B cell (primary cell): Measurements from ENCODE around the gene PDZD4. TPM values are rescaled to one million over a fixed set of nuclear protein-coding genes. Genes with fewer than 3 reads are reported as not detected.

ENCODE experiments used
- ATAC-seq: fragments of 200-7000 bp; cut with Tn5 transposase; one replicate; pipeline ENCODE4 v1.10.0; 2021; ENCODE audit warnings: low read depth, mild to moderate bottlenecking, moderate number of reproducible peaks, moderate library complexity
- CTCF ChIA-PET: fragments of 350-600 bp; sonication (Branson Sonifier 250); formaldehyde crosslinking; loops from one replicate; lab custom pipeline; 2021; ENCODE audit warnings: antibody characterized with exemption, inconsistent platforms; lab: Charles Lee
- POLR2A ChIA-PET: fragments of 350-600 bp; sonication (Branson Sonifier 250); formaldehyde crosslinking; loops from one replicate; lab custom pipeline; 2021; ENCODE audit warnings: antibody characterized with exemption; lab: Charles Lee
- DNase-seq: peaks from one replicate; pipeline ENCODE4 v3.0.0; 2013
- H2AFZ ChIP-seq: 2 replicates; pipeline ENCODE4 v1.6.1; 2012; ENCODE audit warnings: mild to moderate bottlenecking, low read depth, low read length; ENCODE audit not compliant: insufficient read depth, poor library complexity, severe bottlenecking
- H3K27ac ChIP-seq, 2 donors: 1 replicate in 1 of 2; 2 replicates in 1 of 2; pipeline ENCODE4 v1.5.1; 2012 to 2013; ENCODE audit warnings: low read length in 2 of 2, mild to moderate bottlenecking in 2 of 2, moderate library complexity in 1 of 2
- H3K27me3 ChIP-seq, 4 experiments: fragments of 200-600 bp in 1 of 4; sonication (generic) in 1 of 4; replicated peaks in 1 of 4; 1 replicate in 2 of 4; 2 replicates in 2 of 4; pipeline versions ENCODE4 v1.6.1 to v1.7.0; 2013 to 2016; ENCODE audit warnings: low read length in 3 of 4, mild to moderate bottlenecking in 2 of 4, mixed read lengths in 1 of 4, moderate library complexity in 1 of 4; ENCODE audit not compliant: insufficient read depth in 4 of 4, control insufficient read depth in 3 of 4; ENCODE audit errors: control extremely low read depth in 1 of 4
- H3K36me3 ChIP-seq, 2 experiments: replicated peaks in 1 of 2; 1 replicate in 1 of 2; 2 replicates in 1 of 2; pipeline versions ENCODE4 v1.6.1 to v1.7.1; 2013; ENCODE audit warnings: low read length in 1 of 2; ENCODE audit not compliant: insufficient read depth in 2 of 2, control insufficient read depth in 1 of 2; ENCODE audit errors: control extremely low read depth in 1 of 2, extremely low read depth in 1 of 2
- H3K4me1 ChIP-seq, 2 donors: fragments of 200-600 bp in 1 of 2; sonication (generic) in 1 of 2; 1 replicate in 1 of 2; 2 replicates in 1 of 2; pipeline versions ENCODE4 v1.5.1 to v1.6.1; 2013 to 2017; ENCODE audit warnings: low read length in 2 of 2; ENCODE audit not compliant: control insufficient read depth in 2 of 2, insufficient read depth in 2 of 2
- H3K4me2 ChIP-seq: replicated peaks from 2 replicates; pipeline ENCODE3; 2012; ENCODE audit warnings: mild to moderate bottlenecking, low read depth, low read length; ENCODE audit not compliant: poor library complexity, severe bottlenecking
- H3K4me3 ChIP-seq, 5 experiments: fragments of 200-600 bp in 1 of 5; sonication (generic) in 1 of 5; 1 replicate in 3 of 5; 2 replicates in 2 of 5; pipeline versions ENCODE4 v1.5.1 to v1.7.0; 2011 to 2016; ENCODE audit warnings: low read length in 4 of 5, mild to moderate bottlenecking in 4 of 5, low read depth in 2 of 5, control low read depth in 1 of 5, moderate library complexity in 1 of 5; ENCODE audit not compliant: insufficient read depth in 1 of 5; ENCODE audit errors: control extremely low read depth in 1 of 5, extremely low read depth in 1 of 5
- H3K79me2 ChIP-seq: fragments of 200-600 bp; sonication (generic); one replicate; pipeline ENCODE4 v1.6.0; 2016; ENCODE audit warnings: low read length; ENCODE audit not compliant: control insufficient read depth, insufficient read depth
- H3K9ac ChIP-seq: fragments of 200-600 bp; sonication (generic); 2 replicates; pipeline ENCODE4 v1.6.1; 2017; ENCODE audit warnings: mild to moderate bottlenecking, low read length, moderate library complexity
- H3K9me3 ChIP-seq, 3 donors: one replicate each; pipeline versions ENCODE4 v1.6.1 to v1.7.1; 2013; ENCODE audit warnings: low read length in 2 of 3; ENCODE audit not compliant: control insufficient read depth in 2 of 3, insufficient read depth in 1 of 3; ENCODE audit errors: control extremely low read depth in 1 of 3
- H4K20me1 ChIP-seq: 2 replicates; pipeline ENCODE4 v1.6.0; 2012; ENCODE audit warnings: mild to moderate bottlenecking, low read length; ENCODE audit not compliant: insufficient read depth, control insufficient read depth, poor library complexity, severe bottlenecking
- H3K27ac Mint-ChIP-seq: one replicate; pipeline ENCODE4 v1.8.0; 2021; ENCODE audit warnings: mixed read lengths
- H3K27me3 Mint-ChIP-seq: one replicate; pipeline ENCODE4 v1.8.0; 2021; ENCODE audit warnings: mixed read lengths
- H3K4me1 Mint-ChIP-seq: one replicate; pipeline ENCODE4 v1.8.0; 2021; ENCODE audit warnings: mixed read lengths
- H3K4me3 Mint-ChIP-seq: one replicate; pipeline ENCODE4 v1.8.0; 2021; ENCODE audit warnings: mixed read lengths
- H3K9me3 Mint-ChIP-seq: one replicate; pipeline ENCODE4 v1.8.0; 2022; ENCODE audit warnings: mixed read lengths; ENCODE audit not compliant: insufficient read depth
- EZH2 ChIP-seq: IDR thresholded peaks from 2 replicates; pipeline ENCODE4 v1.6.1; 2012; ENCODE audit warnings: borderline replicate concordance, low read depth, mild to moderate bottlenecking, moderate library complexity, low read length; ENCODE audit not compliant: insufficient read depth, poor library complexity, severe bottlenecking
- WGBS: methylation state at CpG from one replicate; pipeline ENCODE4 v1.1.5; 2013; ENCODE audit warnings: missing lambda C conversion rate; ENCODE audit not compliant: insufficient coverage; 5-methylcytosine and 5-hydroxymethylcytosine counted together
- intact Hi-C: fragments of 100-400 bp; cut with micrococcal nuclease; formaldehyde crosslinking; loops from one replicate; pipeline ENCODE4 v1.10.0; 2022
- polyA plus RNA-seq: library from polyadenylated mRNA; depleted of rRNA; stranded (reverse); fragments of >200 nt; gene quantifications from 2 replicates; pipeline ENCODE4 v1.2.3, GENCODE V29; 2012
- total RNA-seq, 2 donors: library from RNA; stranded (reverse); fragments of 120-200 nt in 1 of 2; gene quantifications; 1 replicate in 1 of 2; 2 replicates in 1 of 2; pipeline versions ENCODE4 v1.2.3 to v1.2.4, GENCODE V29; 2013 to 2022
- TF ChIP-seq, protein P1 (sequence below): fragments of 200-600 bp; IDR thresholded peaks from one replicate; pipeline ENCODE4 v1.8.0; 2022; ENCODE audit warnings: antibody characterized with exemption, mild to moderate bottlenecking

Gene PDZD4
- total and polyA plus RNA-seq, 2 donors (not counting 1 experiment from before 2014, with no cell fraction given), result 0.36 TPM; not detected in 1

DNA sequence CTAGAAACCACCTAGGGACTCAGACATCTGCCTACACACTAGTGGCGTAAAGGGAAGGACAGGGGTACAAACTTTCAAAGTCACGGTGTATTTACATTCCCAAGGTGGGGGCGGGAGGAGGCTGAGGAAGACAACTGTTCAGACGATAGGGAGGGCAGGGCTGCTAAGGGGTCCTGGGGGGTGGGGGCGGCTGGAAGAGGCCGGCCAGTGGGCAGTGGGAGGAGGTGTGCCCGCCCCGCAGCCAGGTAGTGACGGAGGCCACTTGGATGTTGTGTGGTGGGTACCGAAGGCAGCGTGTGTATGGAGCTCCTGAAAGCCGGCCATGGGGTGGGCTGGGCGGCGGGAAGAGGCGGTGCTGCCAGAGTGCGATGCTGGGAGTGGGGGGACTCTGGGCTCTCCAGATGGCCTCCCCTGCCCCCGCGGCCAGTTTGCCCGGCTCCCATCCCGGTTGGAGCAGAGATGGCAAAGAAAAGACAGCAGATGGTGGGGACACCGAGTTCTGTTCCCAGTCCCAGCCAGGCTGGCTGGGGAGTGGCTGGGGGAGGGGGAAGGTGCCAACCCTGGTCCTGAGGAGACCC, 31.5 kb upstream of the PDZD4 start:
- no peak overlapping the region for H3K27ac Mint-ChIP-seq
- no peaks in the 10 kb centered on the region for H3K36me3 ChIP-seq
- 83% methylated on average over 10 of the region's 21 CpGs for WGBS
- TF ChIP-seq, protein P1, sequence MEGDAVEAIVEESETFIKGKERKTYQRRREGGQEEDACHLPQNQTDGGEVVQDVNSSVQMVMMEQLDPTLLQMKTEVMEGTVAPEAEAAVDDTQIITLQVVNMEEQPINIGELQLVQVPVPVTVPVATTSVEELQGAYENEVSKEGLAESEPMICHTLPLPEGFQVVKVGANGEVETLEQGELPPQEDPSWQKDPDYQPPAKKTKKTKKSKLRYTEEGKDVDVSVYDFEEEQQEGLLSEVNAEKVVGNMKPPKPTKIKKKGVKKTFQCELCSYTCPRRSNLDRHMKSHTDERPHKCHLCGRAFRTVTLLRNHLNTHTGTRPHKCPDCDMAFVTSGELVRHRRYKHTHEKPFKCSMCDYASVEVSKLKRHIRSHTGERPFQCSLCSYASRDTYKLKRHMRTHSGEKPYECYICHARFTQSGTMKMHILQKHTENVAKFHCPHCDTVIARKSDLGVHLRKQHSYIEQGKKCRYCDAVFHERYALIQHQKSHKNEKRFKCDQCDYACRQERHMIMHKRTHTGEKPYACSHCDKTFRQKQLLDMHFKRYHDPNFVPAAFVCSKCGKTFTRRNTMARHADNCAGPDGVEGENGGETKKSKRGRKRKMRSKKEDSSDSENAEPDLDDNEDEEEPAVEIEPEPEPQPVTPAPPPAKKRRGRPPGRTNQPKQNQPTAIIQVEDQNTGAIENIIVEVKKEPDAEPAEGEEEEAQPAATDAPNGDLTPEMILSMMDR, result no peak
- TF ChIP-seq EZH2, result no peak
- H3K4me1 ChIP-seq, result no peaks in the 10 kb centered on the region
- H3K27ac ChIP-seq, result no peak overlapping the region
- H4K20me1 ChIP-seq, result no peaks in the 10 kb centered on the region
- H3K4me1 Mint-ChIP-seq, result no peaks in the 10 kb centered on the region
- no peaks in the 10 kb centered on the region for H3K79me2 ChIP-seq
- H3K4me3 ChIP-seq, result no peak overlapping the region
- H3K27me3 Mint-ChIP-seq, result no peaks in the 10 kb centered on the region
- CTCF ChIA-PET, result no interaction called here
- no peak overlapping the region for H3K4me2 ChIP-seq
- no peaks in the 10 kb centered on the region for H3K27me3 ChIP-seq
- POLR2A ChIA-PET, result no interaction called here
- intact Hi-C loops, result no loop called here
- H3K9me3 Mint-ChIP-seq, result no peaks in the 10 kb centered on the region
- no peak for DNase-seq
- H2AFZ ChIP-seq, result no peak overlapping the region
- H3K9ac ChIP-seq, result no peak overlapping the region
- H3K9me3 ChIP-seq, result no peaks in the 10 kb centered on the region
- no peak overlapping the region for H3K4me3 Mint-ChIP-seq
- ATAC-seq, result no peak

DNA sequence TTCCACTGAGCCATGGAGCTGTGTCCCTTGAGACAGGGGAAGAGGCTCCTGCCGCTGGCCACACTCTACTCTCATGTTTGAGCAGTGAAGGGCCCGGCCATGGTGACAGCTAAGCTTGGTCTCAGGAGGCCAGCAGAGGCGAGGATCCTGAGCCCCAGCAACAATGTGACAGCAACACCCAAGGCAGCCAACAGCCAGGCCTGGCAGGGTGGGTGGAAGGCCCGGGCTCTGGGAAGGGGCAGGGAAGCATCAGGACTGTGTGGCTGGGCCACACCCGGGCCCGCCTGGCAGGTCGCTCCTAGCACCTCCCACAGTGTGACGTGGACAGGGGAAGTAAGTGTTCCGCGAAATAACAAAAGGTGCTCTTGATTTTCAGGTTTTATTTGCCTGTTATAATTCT, 30.8 kb upstream of the PDZD4 start:
- H3K36me3 ChIP-seq, result no peaks in the 10 kb centered on the region
- no peaks in the 10 kb centered on the region for H4K20me1 ChIP-seq
- no peaks in the 10 kb centered on the region for H3K79me2 ChIP-seq
- 92% methylated on average over 2 of the region's 10 CpGs for WGBS
- H3K4me3 Mint-ChIP-seq, result no peak overlapping the region
- H3K9me3 ChIP-seq, result no peaks in the 10 kb centered on the region
- no peak for TF ChIP-seq EZH2
- TF ChIP-seq, protein P1, result no peak
- ChIA-PET CTCF (no interaction called here), POLR2A (no interaction called here)
- DNase-seq (no peak), ATAC-seq (peak; percentile 28)
- H3K4me1 Mint-ChIP-seq, result no peaks in the 10 kb centered on the region
- H3K4me3 ChIP-seq, result no peak overlapping the region
- no peak overlapping the region for H3K9ac ChIP-seq
- H2AFZ ChIP-seq, result no peak overlapping the region
- H3K27ac ChIP-seq, result no peak overlapping the region
- H3K27me3 ChIP-seq, result no peaks in the 10 kb centered on the region
- intact Hi-C loops, result no loop called here
- H3K4me1 ChIP-seq, result no peaks in the 10 kb centered on the region
- H3K27me3 Mint-ChIP-seq, result no peaks in the 10 kb centered on the region
- H3K9me3 Mint-ChIP-seq, result no peaks in the 10 kb centered on the region
- no peak overlapping the region for H3K27ac Mint-ChIP-seq
- H3K4me2 ChIP-seq, result no peak overlapping the region
